SIG-M5 treated with dmso at 0.1 percent for 504 hours (cell line): ENCODE data around the gene PRRT1.
"Not testable (repeated sequence)": the region's sequence is repeated elsewhere in the genome, so short reads cannot be mapped to it uniquely, and the experiment has no call there.

Experiments used
- DNase-seq: peaks from one replicate; lab custom pipeline; 2025; ENCODE audit not compliant: unreplicated experiment; lab: John Stamatoyannopoulos, UW

PRRT1 gene

GRCh38 chr6:32105433-32105832, 46.3 kb downstream of the PRRT1 start:
- no peak for DNase-seq

- DNase-seq, result no peak
Observed at GRCh38 chr6:32102255-32102654, 49.5 kb downstream of the PRRT1 start.

GRCh38 chr6:32100251-32100650, 51.5 kb downstream of the PRRT1 start:
- DNase-seq, result not testable (repeated sequence)
